Measurements from ENCODE around the gene CORIN. TPM values are rescaled to one million over a fixed set of nuclear protein-coding genes. Genes with fewer than 3 reads are reported as not detected.

CORIN gene
- total and polyA plus RNA-seq, 2 of the 4 experiments (the other 2 are of a cell fraction) = 20.3 to 24.7 TPM

- Histone ChIP-seq H4K91ac (ENCODE audit: insufficient read depth, low read depth, low read length) (no peak overlapping the region), H4K20me1 (ENCODE audit: insufficient read depth, low read length) (no peaks in the 10 kb centered on the region), H3K4me2 (ENCODE audit: low read depth, low read length) (no peak overlapping the region), H3K14ac (replicated peaks; ENCODE audit: low read depth, low read length) (no peak overlapping the region), H3K27ac (ENCODE audit: insufficient read depth, low read length) (no peak overlapping the region), H3K79me1 (ENCODE audit: low read depth in 1 of 2, low read length in 2 of 2) (peaks cover 0 to 8% of the 10 kb centered on the region in 2 experiments; a peak in 1 of 4 replicates), H3K56ac (ENCODE audit: extremely low read depth, insufficient read depth, low read length) (no peak overlapping the region), H2BK5ac (ENCODE audit: low read depth, low read length, poor library complexity, severe bottlenecking) (no peak overlapping the region), H4K5ac (ENCODE audit: low read depth, low read length) (no peak overlapping the region), H2AFZ (replicated peaks; ENCODE audit: low read length, poor library complexity) (no peak overlapping the region), H3K9me3 (ENCODE audit: control insufficient read depth, insufficient read depth, low read length) (no peaks in the 10 kb centered on the region), H3K4me3 (ENCODE audit: insufficient read depth, low read depth, low read length) (no peak overlapping the region), H3K4ac (ENCODE audit: low read depth, low read length) (no peak overlapping the region), H2AK5ac (ENCODE audit: low read depth, low read length) (no peak overlapping the region), H2BK120ac (ENCODE audit: low read depth, low read length) (no peak overlapping the region), H3K9ac (ENCODE audit: low read depth, low read length) (no peak overlapping the region), H3K36me3 (ENCODE audit: control insufficient read depth, insufficient read depth, low read length) (peaks cover 15% of the 10 kb centered on the region), H2AK9ac (replicated peaks; ENCODE audit: low read depth, low read length, poor library complexity) (no peak overlapping the region), H2BK20ac (ENCODE audit: low read depth, low read length) (no peak overlapping the region), H3K18ac (ENCODE audit: low read depth, low read length) (no peak overlapping the region), H2BK15ac (ENCODE audit: low read depth, low read length) (no peak overlapping the region), H3K27me3 (ENCODE audit: control insufficient read depth, insufficient read depth, low read length) (no peaks in the 10 kb centered on the region), H3K4me1 (ENCODE audit: control insufficient read depth, insufficient read depth, low read length) (peaks cover 2% of the 10 kb centered on the region; the same call in 1 of the 2 replicates), H4K8ac (ENCODE audit: low read depth in 2 of 2, low read length in 2 of 2) (no peak overlapping the region), H3K9me1 (ENCODE audit: insufficient read depth, low read length) (no peaks in the 10 kb centered on the region; the same call in 1 of the 2 replicates), H3K23ac (ENCODE audit: low read depth, low read length) (no peak overlapping the region)
- TF ChIP-seq RFX5 (IDR thresholded peaks at IDR 0.05; ENCODE audit: low read depth, low read length) = no peak
- no peak for TF ChIP-seq CTCF (conservative IDR thresholded peaks at IDR 0.05; ENCODE audit: low read depth, low read length)
- no peak for TF ChIP-seq POLR2A (IDR thresholded peaks at IDR 0.05; ENCODE audit: low read depth, low read length)
- TF ChIP-seq BHLHE40 (IDR thresholded peaks at IDR 0.05; ENCODE audit: low read depth, low read length) = no peak
- TF ChIP-seq USF2 (IDR thresholded peaks at IDR 0.05; ENCODE audit: low read depth, low read length) = no peak
- TF ChIP-seq CEBPB (IDR thresholded peaks at IDR 0.05; ENCODE audit: low read depth, low read length) = no peak
- no peak for TF ChIP-seq MXI1 (IDR thresholded peaks at IDR 0.05; ENCODE audit: borderline replicate concordance, low read depth, low read length)
- no peak for TF ChIP-seq RCOR1 (IDR thresholded peaks at IDR 0.05; ENCODE audit: insufficient replicate concordance, low read length)
- TF ChIP-seq ELK1 (IDR thresholded peaks at IDR 0.05; ENCODE audit: borderline replicate concordance, low read depth, low read length) = no peak
- no peak for TF ChIP-seq CHD1 (IDR thresholded peaks at IDR 0.05; ENCODE audit: low read depth, low read length)
- TF ChIP-seq SMC3 (IDR thresholded peaks at IDR 0.05; ENCODE audit: low read depth, low read length) = no peak
- no peak for TF ChIP-seq RAD21 (IDR thresholded peaks at IDR 0.05; ENCODE audit: low read length)
- no peak for TF ChIP-seq MAZ (IDR thresholded peaks at IDR 0.05; ENCODE audit: borderline replicate concordance, low read depth, low read length)
- TF ChIP-seq MAFK (IDR thresholded peaks at IDR 0.05; ENCODE audit: low read depth, low read length) = no peak
- TF ChIP-seq FOS (IDR thresholded peaks at IDR 0.05; ENCODE audit: low read depth, low read length) = no peak
- TF ChIP-seq NFE2L2 (IDR thresholded peaks at IDR 0.05; ENCODE audit: low read depth, low read length) = no peak
- DNase-seq = no peak
- no CpG with 5 or more reads among the region's 3 CpGs for WGBS, 2 experiments (ENCODE audit: extremely low coverage in 2 of 2, insufficient read length in 1 of 2)
- intact Hi-C loops (cut with micrococcal nuclease) (loop anchor here (5.0 to 10.0 kb wide), 4 partner anchors 47 to 630 kb away; partner anchors contain the start of gene COMMD8), dilution Hi-C loops (cut with HindIII; ENCODE audit: low sequenced_read_pairs, unreplicated experiment) (no loop called here), in situ Hi-C loops (cut with MboI; ENCODE audit: low sequenced_read_pairs) (loop anchor here (25.0 kb wide), 1 partner anchor 625 kb away; no protein-coding TSS in a partner anchor)
- ATAC-seq (ENCODE audit: low read depth) = no peak
- ChIA-PET CTCF (no interaction called here), POLR2A (ENCODE audit: unreplicated experiment) (no interaction called here)
- no TSS peak for BruUV-seq (replicated peaks)
Measured at GRCh38 chr4:47562297-47562696, 275.6 kb downstream of the CORIN start.
